Tibial nerve (tissue), 4 donors: Measurements from ENCODE around the gene ZNF621.

ENCODE experiments used
- CTCF ChIP-seq, 5 experiments: fragments of 200-600 bp in 3 of 5; fragments of 450-650 bp in 2 of 5; sonication (generic) in 3 of 5; IDR thresholded peaks; one replicate each; pipeline ENCODE4 v1.5.1; 2016 to 2019; ENCODE audit warnings: antibody characterized with exemption in 5 of 5, mild to moderate bottlenecking in 3 of 5, moderate library complexity in 2 of 5
- EP300 ChIP-seq, 2 donors: sonication (generic); formaldehyde crosslinking; IDR thresholded peaks; one replicate each; pipeline ENCODE4 v1.6.1; 2017; ENCODE audit warnings: antibody characterized with exemption in 2 of 2, mild to moderate bottlenecking in 1 of 2
- POLR2A ChIP-seq, 2 donors: fragments of 450-650 bp; IDR thresholded peaks; one replicate each; pipeline ENCODE4 v1.6.1; 2017; ENCODE audit warnings: antibody characterized with exemption in 2 of 2, mild to moderate bottlenecking in 2 of 2, moderate library complexity in 2 of 2

- TF ChIP-seq EP300 (IDR thresholded peaks at IDR 0.05) (no peak), CTCF (IDR thresholded peaks at IDR 0.05) (no peak), POLR2A (IDR thresholded peaks at IDR 0.05) (no peak)
Observed at GRCh38 chr3:40497288-40497687, 27.5 kb upstream of the ZNF621 start.
